LNCaP clone FGC (cell line): ENCODE measurements around the gene CYP21A2.
"Not testable (repeated sequence)": the region's sequence is repeated elsewhere in the genome, so short reads cannot be mapped to it uniquely, and the experiment has no call there.

ENCODE experiments used
- DNase-seq: peaks from one replicate; pipeline ENCODE4 v3.0.0-alpha.2; 2011; ENCODE audit warnings: low read depth
- H3K4me3 ChIP-seq: 2 replicates; pipeline ENCODE4 v1.5.1; 2011; ENCODE audit warnings: mild to moderate bottlenecking, low read depth, low read length, control low read depth
- CTCF ChIP-seq: IDR thresholded peaks from 2 replicates; pipeline ENCODE4 v1.5.1; 2012; ENCODE audit warnings: mild to moderate bottlenecking; ENCODE audit not compliant: control insufficient read depth, insufficient read depth; ENCODE audit errors: extremely low read depth

Gene CYP21A2

GRCh38 chr6:32045811-32046449 is 7.7 kb downstream of the CYP21A2 start:
- no peak for DNase-seq
- no peak for TF ChIP-seq CTCF
- H3K4me3 ChIP-seq, result no peak overlapping the region

GRCh38 chr6:32046450-32047083 is 8.4 kb downstream of the CYP21A2 start:
- no peak for DNase-seq
- no peak for TF ChIP-seq CTCF

GRCh38 chr6:32047084-32047478 is 8.9 kb downstream of the CYP21A2 start:
- TF ChIP-seq CTCF, result no peak
- DNase-seq, result no peak
- no peak overlapping the region for H3K4me3 ChIP-seq

More at GRCh38 chr6:32046450-32047083, 8.4 kb downstream of the CYP21A2 start:
- no peak overlapping the region for H3K4me3 ChIP-seq

GRCh38 chr6:32047539-32047854 is 9.3 kb downstream of the CYP21A2 start:
- no peak for DNase-seq
- TF ChIP-seq CTCF, result no peak
- H3K4me3 ChIP-seq, result no peak overlapping the region

- H3K4me3 ChIP-seq, result no peak overlapping the region
- peak; percentile 79 for TF ChIP-seq CTCF
- DNase-seq, result peak; percentile 13
These were observed 9.9 kb downstream of the CYP21A2 start for GRCh38 chr6:32047855-32048766.

GRCh38 chr6:32049149-32049548 is 10.9 kb downstream of the CYP21A2 start:
- DNase-seq, H3K4me3 ChIP-seq: not testable (repeated sequence)

- not testable (repeated sequence) for DNase-seq, H3K4me3 ChIP-seq
These were observed 11.5 kb downstream of the CYP21A2 start for GRCh38 chr6:32049736-32050135.
